NCI-H2227 treated with DMSO at 0.1 percent for 48 hours (cell line): ENCODE results near the gene BTBD2.

Experiments used
- DNase-seq: peaks from one replicate; lab custom pipeline; 2025; lab: John Stamatoyannopoulos, UW

Gene BTBD2

GRCh38 chr19:1959928-1960589 is 55.5 kb downstream of the BTBD2 start:
- DNase-seq: no peak

GRCh38 chr19:1957562-1958248 is 57.8 kb downstream of the BTBD2 start:
- DNase-seq: no peak

- DNase-seq: no peak
Measured at GRCh38 chr19:1956868-1957492, 58.5 kb downstream of the BTBD2 start.

DNA sequence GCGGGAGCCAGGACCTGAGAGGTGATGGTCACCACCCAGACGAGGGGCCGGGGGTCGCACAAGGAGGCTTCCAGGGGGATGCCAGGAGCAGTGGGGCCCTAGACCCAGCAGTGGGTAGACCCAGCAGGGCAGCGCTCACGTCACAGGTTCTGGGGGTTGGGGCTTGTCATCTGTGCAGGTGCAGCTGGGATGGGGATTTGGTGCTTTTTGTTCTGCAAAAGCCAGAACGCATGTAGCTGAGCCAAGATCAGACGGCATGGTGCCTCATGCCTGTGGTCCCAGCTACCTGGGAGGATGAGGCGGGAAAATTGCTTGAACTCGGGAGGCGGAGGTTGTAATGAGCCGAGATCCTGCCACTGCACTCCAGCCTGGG is 59.4 kb downstream of the BTBD2 start:
- DNase-seq: no peak

GRCh38 chr19:1955171-1956121 is 60.1 kb downstream of the BTBD2 start:
- no peak for DNase-seq

DNA sequence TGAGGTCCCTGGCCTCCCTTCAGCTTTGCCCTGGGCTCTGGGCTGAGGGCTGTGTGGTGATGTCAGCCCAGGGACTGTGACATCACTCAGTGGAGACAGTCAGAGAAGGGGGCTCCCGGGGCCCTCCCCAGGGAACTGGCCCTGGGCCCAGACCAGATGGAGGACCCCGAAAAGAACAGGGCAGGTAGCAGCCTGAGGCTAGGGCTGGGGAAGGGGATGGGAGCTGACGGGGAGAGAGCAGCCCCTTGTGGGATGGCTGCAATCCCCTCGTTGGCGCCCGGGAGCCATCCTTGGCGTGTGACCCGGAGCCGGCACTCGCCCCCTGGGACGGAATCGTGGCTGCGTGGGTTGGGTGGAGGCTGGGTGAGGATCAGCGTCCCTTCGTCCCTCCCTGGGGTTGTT is 61.0 kb downstream of the BTBD2 start:
- no peak for DNase-seq

DNA sequence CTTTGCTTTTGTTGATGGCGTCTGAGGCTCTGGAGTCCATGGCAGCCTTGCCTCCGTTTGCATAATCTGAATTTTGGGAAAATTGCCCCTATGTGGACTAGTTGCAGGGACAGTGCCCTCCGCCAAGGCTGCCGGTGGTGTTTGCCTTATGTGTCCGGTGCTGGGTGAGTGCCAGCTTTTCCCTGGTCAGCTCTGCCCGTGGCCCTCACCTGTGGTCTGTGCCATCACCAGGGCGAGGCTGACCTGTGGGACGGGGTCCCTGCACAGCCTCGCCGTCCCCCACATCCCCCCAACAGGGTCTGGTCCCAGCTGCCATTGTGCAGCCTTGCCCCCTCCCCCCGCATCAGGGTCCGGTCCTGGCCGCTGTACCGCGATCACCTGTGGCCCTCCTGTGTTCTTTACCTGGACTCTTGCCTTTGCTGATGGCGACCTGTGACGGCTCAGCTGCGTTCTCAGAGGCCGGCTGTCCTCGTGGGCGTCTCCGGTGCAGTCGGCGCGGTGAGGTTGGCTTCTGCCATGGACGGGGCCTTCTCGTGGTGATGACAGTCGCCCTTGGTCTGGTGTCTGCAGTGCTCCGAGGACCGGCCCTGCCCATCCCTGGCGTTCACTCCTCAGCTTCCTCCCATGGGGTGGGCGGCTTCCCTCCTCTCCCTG is 61.9 kb downstream of the BTBD2 start:
- DNase-seq: no peak

GRCh38 chr19:1953037-1953436 is 62.5 kb downstream of the BTBD2 start:
- no peak for DNase-seq

DNA sequence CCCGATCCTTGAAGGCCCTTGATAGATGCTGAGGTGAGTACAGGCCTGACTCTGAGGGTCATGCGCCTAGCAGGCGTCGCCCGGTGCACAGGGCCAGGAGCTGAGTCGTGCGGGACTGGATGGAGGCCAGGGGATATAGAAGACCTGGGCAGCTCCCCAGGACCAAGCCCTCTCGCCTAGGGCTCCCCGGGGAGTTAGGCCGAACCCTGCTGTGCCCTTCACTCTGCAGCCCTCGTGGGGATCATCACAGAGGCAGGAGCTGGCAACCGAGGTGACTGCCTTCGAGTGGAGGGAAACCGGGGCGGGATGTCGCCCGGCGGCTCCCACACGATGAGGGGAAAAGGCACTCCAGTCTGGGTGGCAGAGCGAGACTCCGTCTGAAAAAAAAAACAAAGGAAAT is 62.9 kb downstream of the BTBD2 start:
- DNase-seq: no peak

DNA sequence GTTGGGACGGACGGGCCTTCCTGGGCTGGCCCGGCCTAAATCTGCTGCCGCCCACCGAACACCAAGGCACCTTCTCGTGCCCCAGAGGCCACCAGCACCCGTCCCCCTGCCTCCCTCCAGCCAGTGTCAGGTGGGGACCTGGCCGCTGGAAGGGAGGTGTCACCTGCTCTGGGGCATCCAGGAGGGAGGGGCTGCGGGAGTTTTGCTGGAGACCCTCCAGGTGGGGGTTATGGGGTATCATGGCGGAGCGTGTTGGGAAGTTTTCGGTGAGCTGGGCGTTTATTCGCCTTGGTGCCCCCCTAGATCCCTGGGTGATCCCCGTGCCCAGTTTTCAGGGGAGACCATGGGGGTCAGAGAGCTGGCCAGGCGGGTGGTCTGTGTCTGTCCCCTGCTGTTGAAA is 64.9 kb downstream of the BTBD2 start:
- no peak for DNase-seq

- no peak for DNase-seq
Measured at GRCh38 chr19:1949304-1950101, 66.0 kb downstream of the BTBD2 start.

GRCh38 chr19:1947651-1948209 is 67.8 kb downstream of the BTBD2 start:
- no peak for DNase-seq

DNA sequence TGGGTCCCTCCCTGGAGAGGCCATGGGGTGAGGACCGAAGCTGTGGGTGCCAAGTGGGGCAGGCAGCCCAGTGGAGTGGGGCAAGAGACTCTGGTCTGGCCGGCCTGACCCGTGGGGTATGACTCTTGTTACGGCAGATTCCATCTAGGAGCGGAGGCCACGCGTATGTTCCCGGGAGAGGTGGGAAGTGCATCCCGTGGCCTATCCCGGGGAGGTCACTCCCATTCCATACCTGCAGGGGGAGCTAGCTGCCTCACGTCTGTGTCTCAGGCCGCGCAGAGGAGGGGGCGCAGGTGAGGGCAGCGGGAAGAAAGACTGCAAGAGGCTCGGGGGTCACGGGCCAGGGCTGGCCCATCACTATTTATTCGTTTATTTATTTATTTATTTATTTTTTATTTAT is 69.6 kb downstream of the BTBD2 start:
- no peak for DNase-seq

GRCh38 chr19:1944916-1945561 is 70.5 kb downstream of the BTBD2 start:
- DNase-seq: no peak

- no peak for DNase-seq
Measured at GRCh38 chr19:1944088-1944915, 71.2 kb downstream of the BTBD2 start.

DNA sequence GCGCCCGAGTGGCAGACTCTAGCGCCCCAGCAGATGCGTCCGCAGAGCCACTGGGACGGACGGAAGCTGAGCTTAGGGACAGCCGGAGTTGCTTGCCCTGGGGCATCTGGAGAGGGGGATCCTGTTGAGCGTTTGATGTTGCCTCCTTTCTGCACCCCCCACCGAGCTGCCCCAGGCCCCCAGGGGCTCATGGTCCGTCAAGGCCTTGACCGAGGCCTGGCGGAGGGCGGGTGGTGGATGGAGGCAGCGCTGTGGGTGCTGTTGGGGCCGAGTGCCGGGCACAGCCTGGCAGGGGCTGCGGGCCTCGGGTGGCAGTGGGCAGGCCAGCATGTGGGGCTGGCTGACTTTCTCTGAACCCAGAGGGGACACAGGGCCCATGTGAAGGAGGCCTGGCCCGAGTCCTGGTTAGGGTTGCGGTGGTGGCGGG is 71.8 kb downstream of the BTBD2 start:
- no peak for DNase-seq

DNA sequence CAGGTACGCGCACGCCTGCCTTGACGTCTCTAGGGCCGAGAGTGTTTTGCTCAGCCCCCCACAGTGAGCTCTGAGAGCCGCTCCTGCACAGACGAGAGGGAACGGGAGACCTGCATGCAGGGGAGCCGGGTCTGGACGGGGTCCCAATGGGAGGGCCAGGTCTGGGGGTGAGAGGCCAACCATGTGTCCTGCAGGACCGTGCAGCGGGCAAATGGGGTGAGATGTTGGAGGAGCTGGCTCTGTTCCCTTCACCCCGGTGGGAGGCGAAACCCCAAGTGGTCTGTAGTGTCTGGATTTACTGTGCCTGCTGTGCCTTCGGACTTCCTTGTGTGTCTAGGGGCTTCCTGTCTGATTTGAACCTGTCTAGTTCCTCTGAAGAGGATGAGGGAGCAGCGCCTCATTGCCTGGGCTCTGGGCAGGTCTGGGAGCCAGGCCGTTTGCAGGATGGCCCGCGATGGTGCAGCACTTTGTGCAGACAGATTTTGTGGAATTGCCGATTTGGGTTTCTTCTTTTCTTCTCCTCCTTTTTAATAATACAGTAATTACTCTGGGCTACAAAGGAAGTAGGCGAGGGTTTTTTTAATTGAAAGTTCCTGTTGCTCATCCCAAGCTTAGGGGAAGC is 72.5 kb downstream of the BTBD2 start:
- DNase-seq: no peak

- peak; percentile 11 for DNase-seq
Measured at GRCh38 chr19:1942078-1942933, 73.2 kb downstream of the BTBD2 start.
